OCI-LY7 (cell line): ENCODE results near the gene KLF18. TPM values are rescaled to one million over a fixed set of nuclear protein-coding genes. Genes with fewer than 3 reads are reported as not detected.

ENCODE experiments used
- BruUV-seq: library from RNA; stranded (reverse); fragments of 400-500 nt; replicated peaks from 2 replicates; lab custom pipeline; 2021; lab: Mats Ljungman, UMichigan
- CTCF ChIA-PET: fragments of 300-600 bp; sonication (Branson Sonifier 250); formaldehyde crosslinking; loops from one replicate; lab custom pipeline; 2022; ENCODE audit warnings: antibody characterized with exemption; ENCODE audit not compliant: unreplicated experiment; lab: Charles Lee
- POLR2A ChIA-PET: fragments of 300-600 bp; sonication (Branson Sonifier 250); formaldehyde crosslinking; loops from one replicate; lab custom pipeline; 2022; ENCODE audit warnings: antibody characterized with exemption; lab: Charles Lee
- DNase-seq: peaks from one replicate; pipeline ENCODE4 v3.0.0-alpha.2; 2015; ENCODE audit warnings: low spot score
- H2AFZ ChIP-seq: fragments of 200-600 bp; sonication (generic), shearing (Covaris generic); 2 replicates; pipeline ENCODE4 v1.6.1; 2014; ENCODE audit warnings: mild to moderate bottlenecking, antibody characterized with exemption, low read length, moderate library complexity
- H3K27ac ChIP-seq: fragments of 200-600 bp; sonication (generic); 2 replicates; pipeline ENCODE4 v1.5.1; 2014; ENCODE audit warnings: mixed run types, low read depth, mild to moderate bottlenecking, moderate library complexity, low read length, inconsistent platforms; ENCODE audit not compliant: poor library complexity, severe bottlenecking
- H3K36me3 ChIP-seq: fragments of 200-600 bp; sonication (generic); 2 replicates; pipeline ENCODE4 v1.6.1; 2014; ENCODE audit warnings: mild to moderate bottlenecking, antibody characterized with exemption, low read length, moderate library complexity, mixed read lengths; ENCODE audit not compliant: insufficient read depth
- H3K4me1 ChIP-seq: fragments of 200-600 bp; sonication (generic); 2 replicates; pipeline ENCODE4 v1.5.1; 2014; ENCODE audit warnings: mild to moderate bottlenecking, low read length; ENCODE audit not compliant: insufficient read depth, poor library complexity, severe bottlenecking
- H3K4me2 ChIP-seq: fragments of 200-600 bp; sonication (generic); 2 replicates; pipeline ENCODE4 v1.6.1; 2014; ENCODE audit warnings: mild to moderate bottlenecking, low read length
- H3K4me3 ChIP-seq: fragments of 200-600 bp; sonication (generic); 2 replicates; pipeline ENCODE4 v1.5.1; 2014; ENCODE audit warnings: mild to moderate bottlenecking, low read depth, low read length; ENCODE audit not compliant: poor library complexity, severe bottlenecking
- H3K79me2 ChIP-seq: fragments of 200-600 bp; sonication (generic); 2 replicates; pipeline ENCODE4 v1.6.1; 2016; ENCODE audit warnings: low read depth, mild to moderate bottlenecking, low read length, moderate library complexity, mixed read lengths; ENCODE audit not compliant: insufficient read depth
- H3K9me2 ChIP-seq: fragments of 200-600 bp; sonication (generic); 2 replicates; pipeline ENCODE4 v1.6.1; 2016; ENCODE audit warnings: mild to moderate bottlenecking, low read length, mixed read lengths; ENCODE audit not compliant: insufficient read depth
- H3K9me3 ChIP-seq: fragments of 200-600 bp; sonication (generic); 2 replicates; pipeline ENCODE4 v1.6.1; 2014; ENCODE audit warnings: mild to moderate bottlenecking, mixed run types, low read length, mixed read lengths
- H4K20me1 ChIP-seq: fragments of 200-600 bp; sonication (generic); 2 replicates; pipeline ENCODE4 v1.6.1; 2014; ENCODE audit warnings: mild to moderate bottlenecking, antibody characterized with exemption, low read length, moderate library complexity, mixed read lengths; ENCODE audit not compliant: insufficient read depth
- CTCF ChIP-seq: fragments of 200-600 bp; sonication (generic); conservative IDR thresholded peaks from 2 replicates; pipeline ENCODE4 v1.5.1; 2014; ENCODE audit warnings: mild to moderate bottlenecking, antibody characterized with exemption, low read length, moderate library complexity, mixed read lengths
- EZH2phosphoT487 ChIP-seq: fragments of 200-600 bp; sonication (generic); IDR thresholded peaks from 2 replicates; pipeline ENCODE4 v1.6.1; 2018; ENCODE audit warnings: low read depth, borderline replicate concordance, mild to moderate bottlenecking, mixed run types, antibody characterized with exemption, low read length, moderate library complexity, mixed read lengths
- intact Hi-C: fragments of 100-400 bp; cut with micrococcal nuclease; formaldehyde crosslinking; loops from one replicate; pipeline ENCODE4 v1.10.0; 2022; ENCODE audit not compliant: unreplicated experiment
- small RNA-seq: library from RNA; depleted of rRNA; stranded (forward); fragments of <200 nt; gene quantifications from one replicate; pipeline ENCODE3, GENCODE V24; 2014
- total RNA-seq, 2 experiments: library from RNA; depleted of rRNA in 1 of 2; stranded (reverse); fragments of >200 nt in 1 of 2; shearing (Covaris generic) in 1 of 2; gene quantifications; 2 replicates each; pipeline ENCODE4 v1.2.3, GENCODE V29; 2014 to 2022

Gene KLF18
- total RNA-seq, 2 experiments from 2014 or later, result not detected

GRCh38 chr1:44089371-44090048 is 51.9 kb downstream of the KLF18 start:
- Histone ChIP-seq H3K4me3 (no peak overlapping the region), H3K27ac (no peak overlapping the region), H2AFZ (no peak overlapping the region), H3K9me2 (no peaks in the 10 kb centered on the region), H3K9me3 (no peaks in the 10 kb centered on the region), H4K20me1 (no peaks in the 10 kb centered on the region), H3K36me3 (no peaks in the 10 kb centered on the region), H3K4me2 (no peak overlapping the region), H3K79me2 (no peaks in the 10 kb centered on the region), H3K4me1 (no peaks in the 10 kb centered on the region)
- POLR2A ChIA-PET, result interaction anchor here (0.7 kb wide), 1 partner anchor 34 kb away, joined by 3 read pairs; no protein-coding TSS in a partner anchor
- no TSS peak for BruUV-seq
- DNase-seq, result no peak
- CTCF ChIA-PET, result no interaction called here
- intact Hi-C loops, result no loop called here
- TF ChIP-seq EZH2phosphoT487 (no peak), CTCF (no peak)

Small RNA genes lying within 50 kb of the gene (small RNA-seq; reads per million reads assigned to genes)
- gene AL035417.1 (not detected), gene OOSP1P1 (not detected), gene RF00019 (not detected), gene RN7SL479P (not detected)

Other genes starting within 250 kb of the KLF18 start
- 0.44 TPM in 1 of 2 replicates, not detected in the other for gene ARTN, start 207.8 kb downstream of the KLF18 start, total RNA-seq (2014; rRNA removed; shearing (Covaris generic))
- gene ARTN, start 207.8 kb downstream of the KLF18 start, total RNA-seq (2022), result 1.2 and 1.8 TPM in 2 replicates
- 13.1 and 17.8 TPM in 2 replicates for gene IPO13, start 194.7 kb downstream of the KLF18 start, total RNA-seq (2014; rRNA removed; shearing (Covaris generic))
- gene IPO13, start 194.7 kb downstream of the KLF18 start, total RNA-seq (2022), result 24.1 and 26.5 TPM in 2 replicates
- gene DPH2, start 171.6 kb downstream of the KLF18 start, total RNA-seq (2014; rRNA removed; shearing (Covaris generic)), result 42.1 and 45.6 TPM in 2 replicates
- 21.6 and 28.6 TPM in 2 replicates for gene DPH2, start 171.6 kb downstream of the KLF18 start, total RNA-seq (2022)
- gene ATP6V0B, start 166.7 kb downstream of the KLF18 start, total RNA-seq (2014; rRNA removed; shearing (Covaris generic)), result 62.0 and 97.1 TPM in 2 replicates
- 58.9 and 68.4 TPM in 2 replicates for gene ATP6V0B, start 166.7 kb downstream of the KLF18 start, total RNA-seq (2022)
- gene B4GALT2, start 162.4 kb downstream of the KLF18 start, total RNA-seq (2014; rRNA removed; shearing (Covaris generic)), result 1.4 and 1.9 TPM in 2 replicates
- gene B4GALT2, start 162.4 kb downstream of the KLF18 start, total RNA-seq (2022), result 0.57 and 0.65 TPM in 2 replicates
- gene CCDC24, start 150.0 kb downstream of the KLF18 start, total RNA-seq (2014; rRNA removed; shearing (Covaris generic)), result 1.9 and 8.9 TPM in 2 replicates
- 4.6 and 9.2 TPM in 2 replicates for gene CCDC24, start 150.0 kb downstream of the KLF18 start, total RNA-seq (2022)
- 7.0 and 8.2 TPM in 2 replicates for gene SLC6A9, start 110.2 kb downstream of the KLF18 start, total RNA-seq (2014; rRNA removed; shearing (Covaris generic))
- gene SLC6A9, start 110.2 kb downstream of the KLF18 start, total RNA-seq (2022), result 21.8 and 22.4 TPM in 2 replicates
- gene KLF17, start 22.8 kb downstream of the KLF18 start, total RNA-seq (2014; rRNA removed; shearing (Covaris generic)), result not detected in 2 replicates
- not detected in 2 replicates for gene KLF17, start 22.8 kb downstream of the KLF18 start, total RNA-seq (2022)
- 35.4 and 56.8 TPM in 2 replicates for gene DMAP1, start 71.8 kb upstream of the KLF18 start, total RNA-seq (2014; rRNA removed; shearing (Covaris generic))
- gene DMAP1, start 71.8 kb upstream of the KLF18 start, total RNA-seq (2022), result 53.0 and 55.9 TPM in 2 replicates
- gene ERI3, start 213.6 kb upstream of the KLF18 start, total RNA-seq (2014; rRNA removed; shearing (Covaris generic)), result 47.4 and 53.3 TPM in 2 replicates
- 46.5 and 49.5 TPM in 2 replicates for gene ERI3, start 213.6 kb upstream of the KLF18 start, total RNA-seq (2022)